ENCODE data around the gene PPT1. TPM values are rescaled to one million over a fixed set of nuclear protein-coding genes. Genes with fewer than 3 reads are reported as not detected.

PPT1 gene
- total and polyA plus RNA-seq, 2 of the 8 experiments (the other 6 are each of a cell fraction or from before 2014, with no cell fraction given) = 77.1 to 150 TPM

- Histone ChIP-seq H3K9me3 (ENCODE audit: insufficient read depth in 2 of 2, low read depth in 1 of 2, low read length in 1 of 2) (no peaks in the 10 kb centered on the region), H2BK12ac (ENCODE audit: low read depth, low read length) (no peak overlapping the region), H3K79me2 (ENCODE audit: control insufficient read depth in 1 of 2, insufficient read depth in 2 of 2, low read length in 2 of 2) (no peaks in the 10 kb centered on the region), H3K23me2 (ENCODE audit: low read depth, low read length) (no peaks in the 10 kb centered on the region), H2BK120ac (replicated peaks; ENCODE audit: low read depth, low read length) (no peak overlapping the region), H4K8ac (ENCODE audit: extremely low read depth, insufficient read depth, low read length) (no peak overlapping the region), H2AK5ac (ENCODE audit: low read depth, low read length) (no peak overlapping the region), H2BK15ac (ENCODE audit: low read length) (no peak overlapping the region), H3K4me1 (replicated peaks in 1 of 4; ENCODE audit: control insufficient read depth in 3 of 4, insufficient read depth in 4 of 4, low read length in 3 of 4) (no peaks in the 10 kb centered on the region), H3K9ac (replicated peaks in 1 of 4; ENCODE audit: extremely low read depth in 1 of 4, low read depth in 3 of 4, low read length in 3 of 4) (no peak overlapping the region), H3K23ac (ENCODE audit: insufficient read length) (no peak overlapping the region), H2BK20ac (ENCODE audit: low read length) (no peak overlapping the region), H3K4me2 (ENCODE audit: insufficient read depth in 1 of 2, low read depth in 2 of 2, low read length in 2 of 2) (no peak overlapping the region), H3K14ac (ENCODE audit: insufficient read length) (no peak overlapping the region), H3K4me3 (ENCODE audit: extremely low read depth in 1 of 4, insufficient read depth in 2 of 4, low read depth in 3 of 4, low read length in 4 of 4) (no peak overlapping the region), H3K79me1 (ENCODE audit: low read depth, low read length) (no peaks in the 10 kb centered on the region), H4K20me1 (replicated peaks in 1 of 2; ENCODE audit: control insufficient read depth in 1 of 2, insufficient read depth in 2 of 2, low read length in 2 of 2) (peaks cover 1 to 3% of the 10 kb centered on the region in 2 experiments), H4K91ac (replicated peaks; ENCODE audit: insufficient read length, low read length) (no peak overlapping the region), H4K5ac (ENCODE audit: insufficient read length, low read depth, low read length) (no peak overlapping the region), H2BK5ac (ENCODE audit: low read depth, low read length) (no peak overlapping the region), H3K18ac (ENCODE audit: extremely low read depth, low read length) (no peak overlapping the region), H3K56ac (replicated peaks; ENCODE audit: insufficient read length, low read depth, low read length) (no peak overlapping the region), H3K36me3 (ENCODE audit: control insufficient read depth in 2 of 4, insufficient read depth in 4 of 4, low read length in 3 of 4) (peaks cover 15 to 82% (median 61%) of the 10 kb centered on the region in 4 experiments), H3K4ac (replicated peaks; ENCODE audit: insufficient read length, low read depth, low read length) (no peak overlapping the region), H3K27me3 (replicated peaks in 1 of 4; ENCODE audit: control insufficient read depth in 3 of 4, extremely low read depth in 1 of 4, insufficient read depth in 3 of 4, low read length in 3 of 4) (no peaks in the 10 kb centered on the region), H2AFZ (ENCODE audit: low read length) (no peak overlapping the region), H3K27ac (ENCODE audit: low read depth, low read length) (no peak overlapping the region)
- ChIA-PET CTCF (ENCODE audit: partially characterized antibody) (interaction anchor here (0.6 to 1.7 kb wide), 2 partner anchors 80 to 204 kb away, joined by 3 to 4 read pairs; no protein-coding TSS in a partner anchor), POLR2A (ENCODE audit: partially characterized antibody) (interaction anchor here (0.8 to 1.6 kb wide), 3 partner anchors 8 to 17 kb away, joined by 3 read pairs; no protein-coding TSS in a partner anchor)
- FAIRE-seq (no peak), DNase-seq (ENCODE audit: low read depth in 1 of 2, low spot score in 2 of 2) (no peak)
- no peak for TF ChIP-seq EGR1 (IDR thresholded peaks at IDR 0.05; ENCODE audit: borderline replicate concordance, low read depth, low read length)
- TF ChIP-seq TBP (IDR thresholded peaks at IDR 0.05; ENCODE audit: low read depth, low read length) = no peak
- no peak for TF ChIP-seq SIRT6 (IDR thresholded peaks at IDR 0.05; ENCODE audit: low read length)
- TF ChIP-seq POU5F1 (IDR thresholded peaks at IDR 0.05; ENCODE audit: low read depth, low read length) = no peak
- TF ChIP-seq SP2 (IDR thresholded peaks at IDR 0.05; ENCODE audit: low read length) = no peak
- TF ChIP-seq RBBP5 (IDR thresholded peaks at IDR 0.05; ENCODE audit: borderline replicate concordance, low read depth, low read length) = no peak
- 95% methylated on average over 4 of the region's 4 CpGs; no CpG with 5 or more reads in 1 of the 2 experiments for WGBS, 2 experiments (ENCODE audit: extremely low coverage in 1 of 2, insufficient coverage in 1 of 2, insufficient read length in 1 of 2, insufficient replicate concordance in 2 of 2, low coverage in 1 of 2, low lambda C conversion rate in 2 of 2, missing lambda C conversion rate in 1 of 2)
Observed at GRCh38 chr1:40073062-40073461, 24.0 kb downstream of the PPT1 start.

Data from H1 (cell line).